OCI-LY7 (cell line): ENCODE data around the gene GOSR2. TPM values are rescaled to one million over a fixed set of nuclear protein-coding genes. Genes with fewer than 3 reads are reported as not detected.

Experiments
- BruUV-seq: library from RNA; stranded (reverse); fragments of 400-500 nt; replicated peaks from 2 replicates; lab custom pipeline; 2021; lab: Mats Ljungman, UMichigan
- CTCF ChIA-PET: fragments of 300-600 bp; sonication (Branson Sonifier 250); formaldehyde crosslinking; loops from one replicate; lab custom pipeline; 2022; ENCODE audit warnings: antibody characterized with exemption; ENCODE audit not compliant: unreplicated experiment; lab: Charles Lee
- POLR2A ChIA-PET: fragments of 300-600 bp; sonication (Branson Sonifier 250); formaldehyde crosslinking; loops from one replicate; lab custom pipeline; 2022; ENCODE audit warnings: antibody characterized with exemption; lab: Charles Lee
- DNase-seq: peaks from one replicate; pipeline ENCODE4 v3.0.0-alpha.2; 2015; ENCODE audit warnings: low spot score
- H2AFZ ChIP-seq: fragments of 200-600 bp; sonication (generic), shearing (Covaris generic); 2 replicates; pipeline ENCODE4 v1.6.1; 2014; ENCODE audit warnings: mild to moderate bottlenecking, antibody characterized with exemption, low read length, moderate library complexity
- H3K27ac ChIP-seq: fragments of 200-600 bp; sonication (generic); 2 replicates; pipeline ENCODE4 v1.5.1; 2014; ENCODE audit warnings: mixed run types, low read depth, mild to moderate bottlenecking, moderate library complexity, low read length, inconsistent platforms; ENCODE audit not compliant: poor library complexity, severe bottlenecking
- H3K36me3 ChIP-seq: fragments of 200-600 bp; sonication (generic); 2 replicates; pipeline ENCODE4 v1.6.1; 2014; ENCODE audit warnings: mild to moderate bottlenecking, antibody characterized with exemption, low read length, moderate library complexity, mixed read lengths; ENCODE audit not compliant: insufficient read depth
- H3K4me1 ChIP-seq: fragments of 200-600 bp; sonication (generic); 2 replicates; pipeline ENCODE4 v1.5.1; 2014; ENCODE audit warnings: mild to moderate bottlenecking, low read length; ENCODE audit not compliant: insufficient read depth, poor library complexity, severe bottlenecking
- H3K4me2 ChIP-seq: fragments of 200-600 bp; sonication (generic); 2 replicates; pipeline ENCODE4 v1.6.1; 2014; ENCODE audit warnings: mild to moderate bottlenecking, low read length
- H3K4me3 ChIP-seq: fragments of 200-600 bp; sonication (generic); 2 replicates; pipeline ENCODE4 v1.5.1; 2014; ENCODE audit warnings: mild to moderate bottlenecking, low read depth, low read length; ENCODE audit not compliant: poor library complexity, severe bottlenecking
- H3K79me2 ChIP-seq: fragments of 200-600 bp; sonication (generic); 2 replicates; pipeline ENCODE4 v1.6.1; 2016; ENCODE audit warnings: low read depth, mild to moderate bottlenecking, low read length, moderate library complexity, mixed read lengths; ENCODE audit not compliant: insufficient read depth
- H3K9me2 ChIP-seq: fragments of 200-600 bp; sonication (generic); 2 replicates; pipeline ENCODE4 v1.6.1; 2016; ENCODE audit warnings: mild to moderate bottlenecking, low read length, mixed read lengths; ENCODE audit not compliant: insufficient read depth
- H3K9me3 ChIP-seq: fragments of 200-600 bp; sonication (generic); 2 replicates; pipeline ENCODE4 v1.6.1; 2014; ENCODE audit warnings: mild to moderate bottlenecking, mixed run types, low read length, mixed read lengths
- H4K20me1 ChIP-seq: fragments of 200-600 bp; sonication (generic); 2 replicates; pipeline ENCODE4 v1.6.1; 2014; ENCODE audit warnings: mild to moderate bottlenecking, antibody characterized with exemption, low read length, moderate library complexity, mixed read lengths; ENCODE audit not compliant: insufficient read depth
- EZH2phosphoT487 ChIP-seq: fragments of 200-600 bp; sonication (generic); IDR thresholded peaks from 2 replicates; pipeline ENCODE4 v1.6.1; 2018; ENCODE audit warnings: low read depth, borderline replicate concordance, mild to moderate bottlenecking, mixed run types, antibody characterized with exemption, low read length, moderate library complexity, mixed read lengths
- intact Hi-C: fragments of 100-400 bp; cut with micrococcal nuclease; formaldehyde crosslinking; loops from one replicate; pipeline ENCODE4 v1.10.0; 2022; ENCODE audit not compliant: unreplicated experiment
- total RNA-seq, 2 experiments: library from RNA; depleted of rRNA in 1 of 2; stranded (reverse); fragments of >200 nt in 1 of 2; shearing (Covaris generic) in 1 of 2; gene quantifications; 2 replicates each; pipeline ENCODE4 v1.2.3, GENCODE V29; 2014 to 2022
- TF ChIP-seq, protein P1 (sequence below): fragments of 200-600 bp; sonication (generic); conservative IDR thresholded peaks from 2 replicates; pipeline ENCODE4 v1.5.1; 2014; ENCODE audit warnings: mild to moderate bottlenecking, antibody characterized with exemption, low read length, moderate library complexity, mixed read lengths

GOSR2 gene
- total RNA-seq, 2 experiments from 2014 or later = 46.5 to 62.8 TPM

DNA sequence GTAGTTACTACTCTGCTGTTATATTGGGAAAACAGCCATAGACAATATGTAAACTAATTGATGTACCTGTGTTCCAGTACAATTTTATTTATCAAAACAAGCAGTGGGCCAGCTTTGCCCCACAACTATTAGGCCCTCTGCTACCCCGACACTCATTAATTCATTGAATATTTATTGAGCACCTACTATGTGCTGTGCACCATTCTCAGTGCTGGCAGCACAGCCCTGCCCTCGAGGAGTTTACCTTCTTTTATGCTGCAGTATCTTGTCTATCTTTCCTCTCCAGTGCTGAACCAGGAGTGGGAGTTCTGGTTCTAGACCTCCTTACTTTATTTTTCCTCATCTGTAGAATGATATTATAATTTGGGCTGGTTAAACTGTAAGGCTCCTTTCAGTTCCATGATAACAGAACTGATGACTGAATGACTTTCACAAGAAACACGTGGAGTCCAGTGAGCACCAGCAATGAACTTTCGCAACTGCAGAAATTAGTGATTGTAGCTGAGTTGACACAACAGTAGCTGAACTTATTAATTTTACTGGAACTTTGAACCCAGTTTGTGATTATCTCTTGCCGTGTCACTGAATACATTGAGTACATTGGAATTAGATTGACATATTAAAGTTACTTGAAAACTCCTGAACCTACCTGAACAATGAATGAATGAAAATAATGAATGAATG is 2.4 kb downstream of the GOSR2 start:
- Histone ChIP-seq H3K79me2 (peaks cover 53% of the 10 kb centered on the region), H3K9me3 (no peaks in the 10 kb centered on the region), H2AFZ (no peak overlapping the region), H3K4me2 (no peak overlapping the region; the same call in 1 of the 2 replicates), H4K20me1 (peaks cover 4% of the 10 kb centered on the region), H3K4me1 (peaks cover 14% of the 10 kb centered on the region), H3K4me3 (no peak overlapping the region), H3K27ac (no peak overlapping the region), H3K9me2 (no peaks in the 10 kb centered on the region), H3K36me3 (peaks cover 16% of the 10 kb centered on the region; the same call in 1 of the 2 replicates)
- intact Hi-C loops = no loop called here
- TF ChIP-seq, protein P1, sequence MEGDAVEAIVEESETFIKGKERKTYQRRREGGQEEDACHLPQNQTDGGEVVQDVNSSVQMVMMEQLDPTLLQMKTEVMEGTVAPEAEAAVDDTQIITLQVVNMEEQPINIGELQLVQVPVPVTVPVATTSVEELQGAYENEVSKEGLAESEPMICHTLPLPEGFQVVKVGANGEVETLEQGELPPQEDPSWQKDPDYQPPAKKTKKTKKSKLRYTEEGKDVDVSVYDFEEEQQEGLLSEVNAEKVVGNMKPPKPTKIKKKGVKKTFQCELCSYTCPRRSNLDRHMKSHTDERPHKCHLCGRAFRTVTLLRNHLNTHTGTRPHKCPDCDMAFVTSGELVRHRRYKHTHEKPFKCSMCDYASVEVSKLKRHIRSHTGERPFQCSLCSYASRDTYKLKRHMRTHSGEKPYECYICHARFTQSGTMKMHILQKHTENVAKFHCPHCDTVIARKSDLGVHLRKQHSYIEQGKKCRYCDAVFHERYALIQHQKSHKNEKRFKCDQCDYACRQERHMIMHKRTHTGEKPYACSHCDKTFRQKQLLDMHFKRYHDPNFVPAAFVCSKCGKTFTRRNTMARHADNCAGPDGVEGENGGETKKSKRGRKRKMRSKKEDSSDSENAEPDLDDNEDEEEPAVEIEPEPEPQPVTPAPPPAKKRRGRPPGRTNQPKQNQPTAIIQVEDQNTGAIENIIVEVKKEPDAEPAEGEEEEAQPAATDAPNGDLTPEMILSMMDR = no peak
- no peak for TF ChIP-seq EZH2phosphoT487
- CTCF ChIA-PET = no interaction called here
- POLR2A ChIA-PET = no interaction called here
- BruUV-seq = no TSS peak
- no peak for DNase-seq

DNA sequence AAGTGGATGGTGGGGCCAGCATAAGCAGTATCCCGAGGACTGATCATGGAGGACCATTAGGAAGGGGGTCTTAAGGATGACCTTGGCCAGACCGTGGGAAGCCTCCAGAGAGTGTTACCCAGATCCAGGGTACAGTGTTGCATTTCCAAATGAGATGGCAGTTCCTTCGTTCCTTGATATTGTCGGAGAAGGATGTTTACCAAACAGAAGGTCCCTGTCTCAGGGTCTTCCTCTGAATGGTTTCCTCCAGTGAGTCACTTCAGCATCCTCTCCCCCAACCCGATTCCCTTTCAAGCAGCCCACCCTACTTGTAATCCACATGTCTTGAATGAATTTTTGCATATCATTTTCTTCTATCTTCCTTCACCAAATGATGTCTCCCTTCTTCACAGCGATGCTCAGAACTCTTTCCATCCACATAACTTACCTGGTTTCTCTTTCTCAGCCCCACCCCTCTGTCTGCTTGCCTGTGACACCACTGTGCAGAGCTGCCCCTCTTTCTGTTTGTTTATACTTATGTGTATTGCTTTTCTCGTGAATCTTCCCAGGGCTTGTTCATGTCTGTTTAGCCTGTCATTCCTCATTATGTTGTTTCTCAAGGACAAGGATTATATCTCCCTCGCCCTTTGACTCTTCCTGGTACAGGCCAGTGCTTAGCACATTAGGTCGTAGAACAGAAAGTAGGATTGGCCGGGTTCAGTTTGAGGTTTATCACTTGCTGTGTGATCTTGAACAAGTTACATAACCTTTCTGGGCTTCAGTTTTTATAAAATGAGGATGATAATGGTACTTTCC is 5.7 kb downstream of the GOSR2 start:
- CTCF ChIA-PET = no interaction called here
- Histone ChIP-seq H3K4me2 (no peak overlapping the region), H3K79me2 (peaks cover 46% of the 10 kb centered on the region), H3K4me3 (no peak overlapping the region), H2AFZ (no peak overlapping the region), H3K36me3 (peaks cover 50% of the 10 kb centered on the region), H3K27ac (no peak overlapping the region), H3K9me2 (no peaks in the 10 kb centered on the region), H4K20me1 (peaks cover 4% of the 10 kb centered on the region), H3K4me1 (peaks cover 12% of the 10 kb centered on the region), H3K9me3 (no peaks in the 10 kb centered on the region)
- no peak for TF ChIP-seq EZH2phosphoT487
- TF ChIP-seq, protein P1 = no peak
- BruUV-seq = no TSS peak
- intact Hi-C loops = no loop called here
- POLR2A ChIA-PET = no interaction called here
- DNase-seq = no peak

- H2AFZ ChIP-seq = no peak overlapping the region
- no peak for DNase-seq
- POLR2A ChIA-PET = no interaction called here
- peaks cover 57% of the 10 kb centered on the region for H3K36me3 ChIP-seq
- H3K4me2 ChIP-seq = no peak overlapping the region
- H3K9me3 ChIP-seq = no peaks in the 10 kb centered on the region
- CTCF ChIA-PET = no interaction called here
- intact Hi-C loops = no loop called here
- no TSS peak for BruUV-seq
- no peaks in the 10 kb centered on the region for H3K9me2 ChIP-seq
- H4K20me1 ChIP-seq = peaks cover 4% of the 10 kb centered on the region
- peaks cover 39% of the 10 kb centered on the region for H3K79me2 ChIP-seq
- TF ChIP-seq EZH2phosphoT487 = no peak
- TF ChIP-seq, protein P1 = no peak
- no peak overlapping the region for H3K4me3 ChIP-seq
- H3K4me1 ChIP-seq = peaks cover 5% of the 10 kb centered on the region
- H3K27ac ChIP-seq = no peak overlapping the region
These were observed 6.5 kb downstream of the GOSR2 start for GRCh38 chr17:46929413-46929812.
